Measurements from ENCODE around the gene HABP4.

GRCh38 chr9:96436063-96436455, 13.9 kb upstream of the HABP4 start:
- TF ChIP-seq GATA2 (IDR thresholded peaks at IDR 0.05; ENCODE audit: low read depth, low read length): no peak
- no peak for TF ChIP-seq GATA3 (IDR thresholded peaks at IDR 0.05; ENCODE audit: low read depth, low read length)

Data from SH-SY5Y (cell line).